WTC11 (cell line): ENCODE measurements around the gene KRI1. TPM values are rescaled to one million over a fixed set of nuclear protein-coding genes. Genes with fewer than 3 reads are reported as not detected.
A peak's percentile ranks its signal among the peaks of the same experiment; 100 is the strongest.

Source experiments
- ATAC-seq: fragments of 200-7000 bp; cut with Tn5 transposase; 2 replicates; pipeline ENCODE4 v1.10.0; 2021; ENCODE audit warnings: mild to moderate bottlenecking, moderate library complexity
- CTCF ChIA-PET: fragments of 300-600 bp; sonication (Branson Sonifier 250); formaldehyde crosslinking; loops from one replicate; lab custom pipeline; 2021; ENCODE audit warnings: antibody characterized with exemption; lab: Charles Lee
- POLR2A ChIA-PET: fragments of 350-600 bp; sonication (Branson Sonifier 250); formaldehyde crosslinking; loops from one replicate; lab custom pipeline; 2021; ENCODE audit warnings: antibody characterized with exemption; lab: Charles Lee
- DNase-seq: peaks from one replicate; pipeline ENCODE4 v3.0.0; 2021; ENCODE audit warnings: low spot score
- H3K27ac Mint-ChIP-seq: 2 replicates; pipeline ENCODE4 v1.8.0; 2021; ENCODE audit warnings: mixed read lengths
- H3K27me3 Mint-ChIP-seq: 2 replicates; pipeline ENCODE4 v1.8.0; 2021; ENCODE audit warnings: low read depth, mild to moderate bottlenecking, moderate library complexity, mixed read lengths
- H3K36me3 Mint-ChIP-seq: 2 replicates; pipeline ENCODE4 v1.8.0; 2021; ENCODE audit warnings: mixed read lengths
- H3K4me1 Mint-ChIP-seq: 2 replicates; pipeline ENCODE4 v1.8.0; 2022; ENCODE audit warnings: mixed read lengths
- H3K4me3 Mint-ChIP-seq: 2 replicates; pipeline ENCODE4 v1.8.0; 2021; ENCODE audit warnings: mild to moderate bottlenecking, moderate library complexity, mixed read lengths
- H3K9me3 Mint-ChIP-seq: 2 replicates; pipeline ENCODE4 v1.8.0; 2021; ENCODE audit warnings: mixed read lengths
- AR ChIP-seq: fragments of 250-450 bp; sonication (Bioruptor Pico); IDR thresholded peaks from 2 replicates; pipeline ENCODE4 v1.9.0; 2021; ENCODE audit warnings: mild to moderate bottlenecking
- ARID4B ChIP-seq: sonication (generic); formaldehyde crosslinking; IDR thresholded peaks from 2 replicates; pipeline ENCODE4 v1.8.0; 2023; ENCODE audit warnings: missing genetic modification reagents, mild to moderate bottlenecking, borderline replicate concordance
- CDX4 ChIP-seq: fragments of 250-450 bp; sonication (Bioruptor Pico); IDR thresholded peaks from 2 replicates; pipeline ENCODE4 v1.9.0; 2021; ENCODE audit warnings: moderate library complexity, mild to moderate bottlenecking, inconsistent platforms, borderline replicate concordance
- ELF4 ChIP-seq: sonication (generic); formaldehyde crosslinking; IDR thresholded peaks from 2 replicates; pipeline ENCODE4 v1.8.1; 2022; ENCODE audit warnings: low read depth, mild to moderate bottlenecking, moderate library complexity, missing genetic modification reagents
- ESRRA ChIP-seq: sonication (generic); formaldehyde crosslinking; IDR thresholded peaks from 2 replicates; pipeline ENCODE4 v1.8.1; 2022; ENCODE audit warnings: mild to moderate bottlenecking, missing genetic modification reagents, borderline replicate concordance
- ETV6 ChIP-seq: sonication (generic); formaldehyde crosslinking; IDR thresholded peaks from 2 replicates; pipeline ENCODE4 v1.8.1; 2022; ENCODE audit warnings: mild to moderate bottlenecking, missing genetic modification reagents
- FOXP1 ChIP-seq: sonication (generic); formaldehyde crosslinking; IDR thresholded peaks from 2 replicates; pipeline ENCODE4 v1.8.0; 2022; ENCODE audit warnings: missing genetic modification reagents, mild to moderate bottlenecking, moderate library complexity, borderline replicate concordance
- GTF2I ChIP-seq: fragments of 250-450 bp; sonication (Bioruptor Pico); conservative IDR thresholded peaks from 2 replicates; pipeline ENCODE4 v1.4.0; 2021; ENCODE audit warnings: mild to moderate bottlenecking
- HMGA2 ChIP-seq: fragments of 250-450 bp; sonication (Bioruptor Pico); IDR thresholded peaks from 2 replicates; pipeline ENCODE4 v1.4.0; 2021; ENCODE audit warnings: mild to moderate bottlenecking, moderate library complexity
- KAT7 ChIP-seq: sonication (generic); formaldehyde crosslinking; IDR thresholded peaks from 2 replicates; pipeline ENCODE4 v1.8.1; 2023; ENCODE audit warnings: missing genetic modification reagents, mild to moderate bottlenecking, borderline replicate concordance
- NFATC4 ChIP-seq: fragments of 250-450 bp; sonication (Bioruptor Pico); IDR thresholded peaks from 2 replicates; pipeline ENCODE4 v1.9.0; 2021; ENCODE audit warnings: mild to moderate bottlenecking
- NFYB ChIP-seq: sonication (generic); formaldehyde crosslinking; conservative IDR thresholded peaks from 2 replicates; pipeline ENCODE4 v1.8.0; 2022; ENCODE audit warnings: low read depth, missing genetic modification reagents
- RORB ChIP-seq: fragments of 250-450 bp; sonication (Bioruptor Pico); IDR thresholded peaks from 2 replicates; pipeline ENCODE4 v1.9.0; 2021; ENCODE audit warnings: mild to moderate bottlenecking
- TEAD1 ChIP-seq: sonication (generic); formaldehyde crosslinking; IDR thresholded peaks from 2 replicates; pipeline ENCODE4 v1.8.0; 2022; ENCODE audit warnings: mild to moderate bottlenecking, missing genetic modification reagents
- TEAD4 ChIP-seq: sonication (generic); formaldehyde crosslinking; IDR thresholded peaks from 2 replicates; pipeline ENCODE4 v1.8.0; 2022; ENCODE audit warnings: mild to moderate bottlenecking, missing genetic modification reagents
- ZBTB21 ChIP-seq: sonication (generic); formaldehyde crosslinking; IDR thresholded peaks from 2 replicates; pipeline ENCODE4 v1.8.1; 2023; ENCODE audit warnings: mild to moderate bottlenecking, missing genetic modification reagents, borderline replicate concordance
- ZNF219 ChIP-seq: sonication (generic); formaldehyde crosslinking; IDR thresholded peaks from 2 replicates; pipeline ENCODE4 v1.8.0; 2023; ENCODE audit warnings: missing genetic modification reagents, mild to moderate bottlenecking, borderline replicate concordance
- ZNF232 ChIP-seq: sonication (generic); formaldehyde crosslinking; IDR thresholded peaks from 2 replicates; pipeline ENCODE4 v1.8.0; 2022; ENCODE audit warnings: mild to moderate bottlenecking, missing genetic modification reagents
- ZNF416 ChIP-seq: fragments of 250-450 bp; sonication (Bioruptor Pico); IDR thresholded peaks from 2 replicates; pipeline ENCODE4 v1.9.0; 2021; ENCODE audit warnings: mild to moderate bottlenecking, inconsistent platforms
- ZNF423 ChIP-seq: fragments of 250-450 bp; sonication (Bioruptor Pico); IDR thresholded peaks from 2 replicates; pipeline ENCODE4 v2.1.2; 2022; ENCODE audit warnings: mild to moderate bottlenecking, moderate library complexity
- ZNF671 ChIP-seq: fragments of 250-450 bp; sonication (Bioruptor Pico); IDR thresholded peaks from 2 replicates; pipeline ENCODE4 v1.8.0; 2021; ENCODE audit warnings: mild to moderate bottlenecking
- total RNA-seq: library from RNA; stranded (reverse); gene quantifications from 3 replicates; pipeline ENCODE4 v1.2.3, GENCODE V29; 2021
- TF ChIP-seq, protein P1 (sequence below): sonication (generic); formaldehyde crosslinking; IDR thresholded peaks from 2 replicates; pipeline ENCODE4 v1.8.1; 2022; ENCODE audit warnings: mild to moderate bottlenecking, missing genetic modification reagents, moderate library complexity, borderline replicate concordance
- TF ChIP-seq, protein P2 (sequence below): sonication (generic); formaldehyde crosslinking; IDR thresholded peaks from 2 replicates; pipeline ENCODE4 v1.8.1; 2022; ENCODE audit warnings: missing genetic modification reagents, borderline replicate concordance

The KRI1 gene
- total RNA-seq, 1 experiment from 2014 or later = 43.6 TPM

- H3K4me3 Mint-ChIP-seq = peak overlapping the region; percentile 71
- no peak for DNase-seq
- peaks cover 8% of the 10 kb centered on the region; the same call in 1 of the 2 replicates for H3K36me3 Mint-ChIP-seq
- ATAC-seq = no peak
- no peak overlapping the region for H3K27ac Mint-ChIP-seq
- H3K27me3 Mint-ChIP-seq = peaks cover 79% of the 10 kb centered on the region
- no peak for TF ChIP-seq ZNF232
- TF ChIP-seq ESRRA = no peak
- TF ChIP-seq ZBTB21 (CRISPR knock-in tag) = no peak
- no peak for TF ChIP-seq ELF4 (CRISPR knock-in tag)
- no peak for TF ChIP-seq ZNF219
- no peak for TF ChIP-seq TEAD1
- no peak for TF ChIP-seq ZNF416 (CRISPR knock-in tag)
- TF ChIP-seq ARID4B (CRISPR knock-in tag) = no peak
- TF ChIP-seq KAT7 = no peak
- no peak for TF ChIP-seq ZNF423 (CRISPR knock-in tag)
- TF ChIP-seq, all 79 proteins: peak for 0
- CTCF ChIA-PET = interaction anchor here (1.2 to 3.3 kb wide), 5 partner anchors 8 to 184 kb away, joined by 3 to 19 read pairs (median 4); partner anchors contain the start of gene QTRT1
- Mint-ChIP-seq H3K4me1 (peaks cover 35% of the 10 kb centered on the region), H3K9me3 (no peaks in the 10 kb centered on the region)
- POLR2A ChIA-PET = interaction anchor here (0.7 kb wide), 1 partner anchor 22 kb away, joined by 4 read pairs; no protein-coding TSS in a partner anchor
Observed at GRCh38 chr19:10516064-10516385, 49.8 kb downstream of the KRI1 start.

DNA sequence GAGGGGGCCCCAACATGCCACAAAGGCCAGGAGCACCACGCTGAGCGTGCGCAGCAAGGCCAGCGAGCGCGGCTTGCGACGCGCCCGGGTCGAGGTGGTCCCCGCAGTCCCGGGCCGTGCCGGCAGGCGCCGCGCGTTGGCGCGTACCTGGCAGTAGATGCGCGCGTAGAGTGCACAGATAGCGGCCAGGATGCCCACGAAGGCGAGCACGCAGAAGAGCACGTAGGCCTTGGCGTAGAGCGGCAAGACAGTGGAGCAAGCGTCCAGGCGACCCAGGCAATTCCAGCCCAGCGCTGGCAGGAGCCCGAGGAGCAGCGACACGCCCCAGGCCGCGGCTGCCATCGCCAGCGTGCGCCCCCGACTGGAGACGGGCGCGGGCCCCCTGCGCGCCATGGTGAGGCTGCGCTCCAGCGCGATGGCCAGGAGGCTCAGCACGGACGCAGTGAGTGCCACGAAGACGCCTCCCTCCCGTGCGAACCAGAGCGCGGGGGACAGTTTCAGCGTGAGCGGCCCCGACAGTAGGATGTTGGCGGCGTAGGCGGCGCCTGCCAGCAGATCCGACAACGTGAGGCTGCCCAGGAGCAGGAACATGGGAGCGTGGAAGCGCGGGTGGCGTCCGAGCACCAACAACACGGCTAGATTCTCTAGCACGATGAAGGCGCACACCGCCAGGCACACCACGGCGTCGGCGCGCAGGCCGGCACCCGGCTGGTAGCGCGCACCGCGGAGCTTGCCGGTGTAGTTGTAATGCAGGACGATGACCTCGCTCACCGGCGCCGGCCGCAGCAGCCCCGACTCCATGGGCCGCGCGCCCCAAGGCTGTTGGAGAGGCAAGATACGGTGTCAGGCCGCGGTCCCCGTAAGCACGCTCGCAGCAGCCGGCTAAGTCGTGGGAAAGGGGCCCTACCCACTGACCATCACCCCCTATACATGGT is 51.3 kb downstream of the KRI1 start:
- peaks cover 31% of the 10 kb centered on the region for H3K4me1 Mint-ChIP-seq
- peak; percentile 79 for DNase-seq
- no peaks in the 10 kb centered on the region for H3K9me3 Mint-ChIP-seq
- peak overlapping the region; percentile 73 for H3K4me3 Mint-ChIP-seq
- no peak overlapping the region for H3K27ac Mint-ChIP-seq
- CTCF ChIA-PET = interaction anchor here (1.0 to 3.3 kb wide), 5 partner anchors 9 to 350 kb away, joined by 3 to 19 read pairs (median 4); partner anchors contain the start of genes CDKN2D and QTRT1
- peaks cover 71% of the 10 kb centered on the region for H3K27me3 Mint-ChIP-seq
- ATAC-seq = peak; percentile 58
- POLR2A ChIA-PET = interaction anchor here (0.5 kb wide), 1 partner anchor 358 kb away, joined by 3 read pairs; no protein-coding TSS in a partner anchor
- peaks cover 8% of the 10 kb centered on the region; the same call in 1 of the 2 replicates for H3K36me3 Mint-ChIP-seq
- TF ChIP-seq HMGA2 (no peak), FOXP1 (peak; percentile 88), NFATC4 (no peak), TEAD1 (no peak), NFYB (no peak), KAT7 (peak; percentile 96), RORB (CRISPR knock-in tag) (no peak), CDX4 (CRISPR knock-in tag) (no peak), ETV6 (no peak), ZNF232 (0 out of 2 replicates have a peak, but pooled peaks have one; percentile 21), TEAD4 (CRISPR knock-in tag) (no peak), GTF2I (no peak), ZNF671 (CRISPR knock-in tag) (no peak), AR (CRISPR knock-in tag) (no peak), ZBTB21 (CRISPR knock-in tag) (0 out of 2 replicates have a peak, but pooled peaks have one; percentile 44)
- TF ChIP-seq, protein P1, sequence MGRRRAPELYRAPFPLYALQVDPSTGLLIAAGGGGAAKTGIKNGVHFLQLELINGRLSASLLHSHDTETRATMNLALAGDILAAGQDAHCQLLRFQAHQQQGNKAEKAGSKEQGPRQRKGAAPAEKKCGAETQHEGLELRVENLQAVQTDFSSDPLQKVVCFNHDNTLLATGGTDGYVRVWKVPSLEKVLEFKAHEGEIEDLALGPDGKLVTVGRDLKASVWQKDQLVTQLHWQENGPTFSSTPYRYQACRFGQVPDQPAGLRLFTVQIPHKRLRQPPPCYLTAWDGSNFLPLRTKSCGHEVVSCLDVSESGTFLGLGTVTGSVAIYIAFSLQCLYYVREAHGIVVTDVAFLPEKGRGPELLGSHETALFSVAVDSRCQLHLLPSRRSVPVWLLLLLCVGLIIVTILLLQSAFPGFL (CRISPR knock-in tag) = no peak
- TF ChIP-seq, protein P2, sequence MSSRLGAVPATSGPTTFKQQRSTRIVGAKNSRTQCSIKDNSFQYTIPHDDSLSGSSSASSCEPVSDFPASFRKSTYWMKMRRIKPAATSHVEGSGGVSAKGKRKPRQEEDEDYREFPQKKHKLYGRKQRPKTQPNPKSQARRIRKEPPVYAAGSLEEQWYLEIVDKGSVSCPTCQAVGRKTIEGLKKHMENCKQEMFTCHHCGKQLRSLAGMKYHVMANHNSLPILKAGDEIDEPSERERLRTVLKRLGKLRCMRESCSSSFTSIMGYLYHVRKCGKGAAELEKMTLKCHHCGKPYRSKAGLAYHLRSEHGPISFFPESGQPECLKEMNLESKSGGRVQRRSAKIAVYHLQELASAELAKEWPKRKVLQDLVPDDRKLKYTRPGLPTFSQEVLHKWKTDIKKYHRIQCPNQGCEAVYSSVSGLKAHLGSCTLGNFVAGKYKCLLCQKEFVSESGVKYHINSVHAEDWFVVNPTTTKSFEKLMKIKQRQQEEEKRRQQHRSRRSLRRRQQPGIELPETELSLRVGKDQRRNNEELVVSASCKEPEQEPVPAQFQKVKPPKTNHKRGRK (CRISPR knock-in tag) = no peak
